Measurements from ENCODE around the gene PDE3A. TPM values are rescaled to one million over a fixed set of nuclear protein-coding genes. Genes with fewer than 3 reads are reported as not detected.
A peak's percentile ranks its signal among the peaks of the same experiment; 100 is the strongest.

PDE3A gene
- total RNA-seq, 5 donors from 2014 or later (not counting 1 experiment from before 2014, with no cell fraction given), result 0.03 to 0.10 (median 0.09) TPM; not detected in 2

DNA sequence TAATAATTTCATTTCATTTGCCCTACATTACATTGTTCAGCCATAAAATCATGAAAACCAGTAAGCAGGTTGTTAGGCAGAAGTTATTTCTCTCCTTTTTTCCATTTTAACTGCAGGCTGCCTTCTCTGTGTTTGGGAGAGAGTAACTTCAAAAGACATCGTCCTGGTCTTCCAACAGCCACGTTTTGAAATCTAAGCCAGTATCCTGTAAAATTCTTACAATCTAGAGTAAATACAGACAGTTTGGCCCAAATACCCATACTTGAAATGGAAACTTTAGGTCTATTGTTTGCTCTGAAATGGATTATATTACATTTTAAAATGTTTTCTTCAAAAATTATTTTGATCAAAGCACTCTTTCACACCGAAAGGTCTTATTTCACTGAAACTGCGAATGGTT is 260.7 kb downstream of the PDE3A start:
- no peak overlapping the region for H3K4me3 ChIP-seq (ENCODE audit: control insufficient read depth in 1 of 2, extremely low read depth in 1 of 2, low read length in 1 of 2)
- no peaks in the 10 kb centered on the region for H3K27me3 Mint-ChIP-seq
- POLR2A ChIA-PET, result no interaction called here
- DNase-seq (no peak), ATAC-seq (replicated peaks in 1 of 4) (no peak)
- no peaks in the 10 kb centered on the region for H3K36me3 Mint-ChIP-seq
- H3K9me3 ChIP-seq, result no peaks in the 10 kb centered on the region
- no CpG with 5 or more reads among the region's 4 CpGs for WGBS (ENCODE audit: insufficient coverage)
- no peaks in the 10 kb centered on the region for H3K9me3 Mint-ChIP-seq
- no peaks in the 10 kb centered on the region for H3K36me3 ChIP-seq (ENCODE audit: control insufficient read depth in 2 of 2, extremely low read depth in 1 of 2, insufficient read depth in 1 of 2, low read length in 1 of 2)
- H3K4me3 Mint-ChIP-seq, result no peak overlapping the region
- no peak overlapping the region for H3K27ac ChIP-seq (ENCODE audit: low read length)
- H3K27ac Mint-ChIP-seq, result no peak overlapping the region
- no peaks in the 10 kb centered on the region for H3K4me1 ChIP-seq (ENCODE audit: control insufficient read depth in 1 of 2, extremely low read depth in 1 of 2, insufficient read depth in 2 of 2, low read length in 2 of 2)
- no peaks in the 10 kb centered on the region for H3K4me1 Mint-ChIP-seq
- CTCF ChIA-PET, result no interaction called here
- no peaks in the 10 kb centered on the region for H3K27me3 ChIP-seq (replicated peaks in 1 of 2; ENCODE audit: control insufficient read depth in 2 of 2, extremely low read depth in 1 of 2, insufficient read depth in 2 of 2, low read length in 1 of 2)

DNA sequence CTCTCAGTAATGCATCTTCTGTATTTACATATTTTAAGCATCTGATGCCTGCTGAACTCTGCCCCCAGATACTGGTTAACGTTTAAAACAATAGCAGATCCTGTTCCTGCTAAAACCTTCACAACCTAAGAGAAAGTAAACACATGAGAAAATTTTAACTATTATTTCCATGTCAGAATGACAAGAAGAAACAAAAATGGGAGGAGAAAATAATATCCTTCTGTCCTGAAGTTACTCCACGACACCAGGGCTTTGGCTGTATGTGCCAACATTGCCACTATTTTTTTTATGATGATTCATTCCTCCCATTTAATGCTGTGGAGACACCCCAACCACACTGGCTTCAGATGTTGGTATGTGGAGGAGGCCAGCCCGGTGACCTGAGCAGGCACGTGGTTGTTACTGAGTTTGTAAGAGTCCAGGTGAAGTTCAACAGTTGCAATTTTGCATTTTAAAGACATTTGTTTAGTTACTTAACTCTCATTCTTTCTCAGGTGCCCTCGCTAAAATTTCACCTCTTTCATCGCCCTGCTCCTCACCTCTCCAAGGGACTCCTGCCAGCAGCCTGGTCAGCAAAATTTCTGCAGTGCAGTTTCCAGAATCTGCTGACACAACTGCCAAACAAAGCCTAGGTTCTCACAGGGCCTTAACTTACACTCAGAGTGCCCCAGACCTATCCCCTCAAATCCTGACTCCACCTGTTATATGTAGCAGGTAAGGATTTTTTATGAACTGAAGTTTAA is 261.2 kb downstream of the PDE3A start:
- no peaks in the 10 kb centered on the region for H3K27me3 Mint-ChIP-seq
- no peaks in the 10 kb centered on the region for H3K27me3 ChIP-seq (replicated peaks in 1 of 2; ENCODE audit: control insufficient read depth in 2 of 2, extremely low read depth in 1 of 2, insufficient read depth in 2 of 2, low read length in 1 of 2)
- ChIA-PET POLR2A (no interaction called here), CTCF (no interaction called here)
- no peaks in the 10 kb centered on the region for H3K4me1 Mint-ChIP-seq
- ATAC-seq (replicated peaks in 1 of 4) (no peak), DNase-seq (no peak)
- H3K9me3 Mint-ChIP-seq, result no peaks in the 10 kb centered on the region
- WGBS (ENCODE audit: insufficient coverage), result 82% methylated on average over 2 of the region's 6 CpGs
- no peaks in the 10 kb centered on the region for H3K36me3 Mint-ChIP-seq
- no peaks in the 10 kb centered on the region for H3K4me1 ChIP-seq (ENCODE audit: control insufficient read depth in 1 of 2, extremely low read depth in 1 of 2, insufficient read depth in 2 of 2, low read length in 2 of 2)
- no peak overlapping the region for H3K4me3 ChIP-seq (ENCODE audit: control insufficient read depth in 1 of 2, extremely low read depth in 1 of 2, low read length in 1 of 2)
- no peaks in the 10 kb centered on the region for H3K36me3 ChIP-seq (ENCODE audit: control insufficient read depth in 2 of 2, extremely low read depth in 1 of 2, insufficient read depth in 1 of 2, low read length in 1 of 2)
- H3K4me3 Mint-ChIP-seq, result no peak overlapping the region
- no peak overlapping the region for H3K27ac Mint-ChIP-seq
- no peak overlapping the region for H3K27ac ChIP-seq (ENCODE audit: low read length)
- no peaks in the 10 kb centered on the region for H3K9me3 ChIP-seq

DNA sequence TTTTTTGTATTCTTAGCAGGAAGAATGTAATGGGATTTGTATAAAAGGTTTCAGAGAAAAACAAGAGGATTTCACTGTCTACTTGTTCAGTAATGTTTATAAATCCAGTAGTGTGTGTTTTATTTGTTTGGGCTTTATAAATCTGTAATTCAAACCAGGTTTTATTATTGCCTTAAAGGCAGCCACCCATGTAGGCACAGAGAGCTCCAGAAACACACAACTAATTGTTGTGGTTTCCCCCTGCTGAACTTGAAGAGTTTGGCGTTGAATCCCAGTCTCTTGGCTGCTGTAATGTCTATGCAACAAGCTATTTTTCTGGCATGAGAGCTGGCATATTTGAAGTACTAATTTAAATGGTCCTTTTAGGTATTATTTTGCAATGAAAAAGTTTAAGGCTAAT is 263.4 kb downstream of the PDE3A start:
- Mint-ChIP-seq H3K4me3 (no peak overlapping the region), H3K36me3 (no peaks in the 10 kb centered on the region), H3K4me1 (no peaks in the 10 kb centered on the region), H3K27ac (no peak overlapping the region), H3K27me3 (no peaks in the 10 kb centered on the region), H3K9me3 (no peaks in the 10 kb centered on the region)
- Histone ChIP-seq H3K27ac (ENCODE audit: low read length) (no peak overlapping the region), H3K36me3 (ENCODE audit: control insufficient read depth in 2 of 2, extremely low read depth in 1 of 2, insufficient read depth in 1 of 2, low read length in 1 of 2) (no peaks in the 10 kb centered on the region), H3K9me3 (no peaks in the 10 kb centered on the region), H3K4me3 (ENCODE audit: control insufficient read depth in 1 of 2, extremely low read depth in 1 of 2, low read length in 1 of 2) (no peak overlapping the region), H3K27me3 (replicated peaks in 1 of 2; ENCODE audit: control insufficient read depth in 2 of 2, extremely low read depth in 1 of 2, insufficient read depth in 2 of 2, low read length in 1 of 2) (no peaks in the 10 kb centered on the region), H3K4me1 (ENCODE audit: control insufficient read depth in 1 of 2, extremely low read depth in 1 of 2, insufficient read depth in 2 of 2, low read length in 2 of 2) (no peaks in the 10 kb centered on the region)
- no CpG with 5 or more reads among the region's 1 CpG for WGBS (ENCODE audit: insufficient coverage)
- ATAC-seq (replicated peaks in 1 of 4) (no peak), DNase-seq (no peak)
- ChIA-PET CTCF (interaction anchor here in 1 of 2 donors (0.6 kb wide), 1 partner anchor 892 kb away, joined by 3 read pairs; no protein-coding TSS in a partner anchor), POLR2A (no interaction called here)

DNA sequence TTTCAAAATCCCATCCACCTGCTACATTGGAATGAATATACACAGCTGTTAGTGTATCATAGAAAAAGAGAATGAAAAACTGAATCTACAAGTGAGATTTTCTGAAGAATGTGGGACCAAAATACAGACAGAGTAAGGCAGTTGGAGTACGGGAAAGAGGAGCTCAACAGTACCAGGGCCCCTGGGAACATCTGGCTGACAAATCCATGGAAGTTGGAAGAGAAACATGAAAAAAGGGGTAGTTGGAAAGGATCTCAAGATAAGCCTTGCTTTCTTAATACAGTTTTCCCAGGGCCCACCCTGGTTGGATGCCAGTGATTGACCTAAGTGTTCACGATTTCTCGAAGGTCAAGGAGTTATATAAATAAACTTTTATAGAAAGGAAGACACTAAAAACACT is 272.8 kb downstream of the PDE3A start:
- Mint-ChIP-seq H3K4me1 (no peaks in the 10 kb centered on the region), H3K36me3 (no peaks in the 10 kb centered on the region), H3K27ac (no peak overlapping the region), H3K9me3 (no peaks in the 10 kb centered on the region), H3K27me3 (no peaks in the 10 kb centered on the region), H3K4me3 (no peak overlapping the region)
- H3K27ac ChIP-seq (ENCODE audit: low read length), result no peak overlapping the region
- CTCF ChIA-PET, result no interaction called here
- H3K4me3 ChIP-seq (ENCODE audit: control insufficient read depth in 1 of 2, extremely low read depth in 1 of 2, low read length in 1 of 2), result no peak overlapping the region
- POLR2A ChIA-PET, result no interaction called here
- 75% methylated on average over 1 of the region's 3 CpGs for WGBS (ENCODE audit: insufficient coverage)
- DNase-seq, result no peak
- H3K4me1 ChIP-seq (ENCODE audit: control insufficient read depth in 1 of 2, extremely low read depth in 1 of 2, insufficient read depth in 2 of 2, low read length in 2 of 2), result no peaks in the 10 kb centered on the region
- no peaks in the 10 kb centered on the region for H3K36me3 ChIP-seq (ENCODE audit: control insufficient read depth in 2 of 2, extremely low read depth in 1 of 2, insufficient read depth in 1 of 2, low read length in 1 of 2)
- H3K27me3 ChIP-seq (replicated peaks in 1 of 2; ENCODE audit: control insufficient read depth in 2 of 2, extremely low read depth in 1 of 2, insufficient read depth in 2 of 2, low read length in 1 of 2), result no peaks in the 10 kb centered on the region
- H3K9me3 ChIP-seq, result no peaks in the 10 kb centered on the region
- no peak for ATAC-seq (replicated peaks in 1 of 4)

DNA sequence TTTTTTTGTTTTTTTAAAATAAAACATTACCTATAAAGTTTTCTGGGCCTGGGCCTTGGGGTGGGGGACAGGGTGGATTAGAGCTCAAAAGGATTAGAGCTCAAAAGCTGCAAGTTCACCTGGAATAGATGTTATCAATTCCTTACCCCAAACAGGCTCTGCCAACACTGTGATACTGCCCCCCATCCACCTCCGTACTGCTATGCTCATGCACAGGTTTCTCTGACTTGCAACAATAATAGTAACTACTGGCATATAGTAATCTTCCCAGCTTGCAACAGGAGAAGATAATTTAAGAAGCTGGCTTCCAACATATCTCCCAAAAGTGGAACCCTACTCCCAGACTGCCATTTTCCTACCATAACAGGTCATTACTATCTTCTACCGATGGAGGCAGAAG is 275.5 kb downstream of the PDE3A start:
- Histone ChIP-seq H3K4me3 (ENCODE audit: control insufficient read depth in 1 of 2, extremely low read depth in 1 of 2, low read length in 1 of 2) (no peak overlapping the region), H3K27me3 (replicated peaks in 1 of 2; ENCODE audit: control insufficient read depth in 2 of 2, extremely low read depth in 1 of 2, insufficient read depth in 2 of 2, low read length in 1 of 2) (no peaks in the 10 kb centered on the region), H3K4me1 (ENCODE audit: control insufficient read depth in 1 of 2, extremely low read depth in 1 of 2, insufficient read depth in 2 of 2, low read length in 2 of 2) (no peaks in the 10 kb centered on the region), H3K9me3 (no peaks in the 10 kb centered on the region), H3K36me3 (ENCODE audit: control insufficient read depth in 2 of 2, extremely low read depth in 1 of 2, insufficient read depth in 1 of 2, low read length in 1 of 2) (no peaks in the 10 kb centered on the region), H3K27ac (ENCODE audit: low read length) (no peak overlapping the region)
- ChIA-PET CTCF (no interaction called here), POLR2A (interaction anchor here in 1 of 2 donors (0.6 kb wide), 1 partner anchor 526 kb away, joined by 6 read pairs; no protein-coding TSS in a partner anchor)
- WGBS (ENCODE audit: insufficient coverage), result 100% methylated on average over 1 of the region's 2 CpGs
- Mint-ChIP-seq H3K27ac (no peak overlapping the region), H3K4me1 (no peaks in the 10 kb centered on the region), H3K9me3 (no peaks in the 10 kb centered on the region), H3K4me3 (no peak overlapping the region), H3K36me3 (no peaks in the 10 kb centered on the region), H3K27me3 (no peaks in the 10 kb centered on the region)
- DNase-seq, result no peak
- ATAC-seq (replicated peaks in 1 of 4), result no peak

DNA sequence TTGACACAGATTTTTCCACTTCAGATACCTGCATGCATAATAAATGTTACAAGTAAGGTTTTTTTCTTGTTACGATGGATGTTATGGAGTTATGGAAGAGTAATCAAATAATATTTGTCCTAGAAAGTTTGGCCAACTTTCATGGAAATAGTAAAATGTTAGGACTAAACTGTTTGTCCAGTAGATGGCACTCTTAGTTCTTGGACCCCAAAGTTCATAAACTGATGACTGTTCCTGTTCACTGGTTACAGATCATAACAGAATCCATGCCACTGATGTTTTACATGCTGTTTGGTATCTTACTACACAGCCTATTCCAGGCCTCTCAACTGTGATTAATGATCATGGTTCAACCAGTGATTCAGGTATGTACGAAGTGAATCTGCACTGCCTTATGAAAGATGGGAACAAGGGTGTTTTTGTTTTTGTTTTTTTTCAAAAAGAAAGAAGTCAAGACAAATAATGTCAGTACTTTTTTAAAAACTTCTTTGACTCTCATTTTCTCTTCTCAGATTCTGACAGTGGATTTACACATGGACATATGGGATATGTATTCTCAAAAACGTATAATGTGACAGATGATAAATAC is 278.0 kb downstream of the PDE3A start:
- POLR2A ChIA-PET, result no interaction called here
- H3K4me3 Mint-ChIP-seq, result no peak overlapping the region
- no peaks in the 10 kb centered on the region for H3K4me1 Mint-ChIP-seq
- DNase-seq (peak in 1 of 35 experiments; percentile 2), ATAC-seq (replicated peaks in 1 of 4) (no peak)
- CTCF ChIA-PET, result no interaction called here
- no peaks in the 10 kb centered on the region for H3K4me1 ChIP-seq (ENCODE audit: control insufficient read depth in 1 of 2, extremely low read depth in 1 of 2, insufficient read depth in 2 of 2, low read length in 2 of 2)
- H3K27me3 Mint-ChIP-seq, result no peaks in the 10 kb centered on the region
- H3K4me3 ChIP-seq (ENCODE audit: control insufficient read depth in 1 of 2, extremely low read depth in 1 of 2, low read length in 1 of 2), result no peak overlapping the region
- H3K9me3 ChIP-seq, result no peaks in the 10 kb centered on the region
- no peaks in the 10 kb centered on the region for H3K27me3 ChIP-seq (replicated peaks in 1 of 2; ENCODE audit: control insufficient read depth in 2 of 2, extremely low read depth in 1 of 2, insufficient read depth in 2 of 2, low read length in 1 of 2)
- no peaks in the 10 kb centered on the region for H3K9me3 Mint-ChIP-seq
- H3K36me3 Mint-ChIP-seq, result no peaks in the 10 kb centered on the region
- no peaks in the 10 kb centered on the region for H3K36me3 ChIP-seq (ENCODE audit: control insufficient read depth in 2 of 2, extremely low read depth in 1 of 2, insufficient read depth in 1 of 2, low read length in 1 of 2)
- H3K27ac ChIP-seq (ENCODE audit: low read length), result no peak overlapping the region
- WGBS (ENCODE audit: insufficient coverage), result no CpG with 5 or more reads among the region's 3 CpGs
- no peak overlapping the region for H3K27ac Mint-ChIP-seq
